DND-41 (cell line): ENCODE results near the gene MCOLN3.

Experiments
- EZH2 ChIP-seq: IDR thresholded peaks from 3 replicates; pipeline ENCODE4 v1.6.1; 2012; ENCODE audit warnings: borderline replicate concordance, low read depth, mild to moderate bottlenecking, moderate library complexity, low read length, inconsistent platforms; ENCODE audit not compliant: severe bottlenecking
- TF ChIP-seq, protein P1 (sequence below): IDR thresholded peaks from 2 replicates; pipeline ENCODE4 v1.5.1; 2012; ENCODE audit warnings: borderline replicate concordance, low read length, moderate library complexity, mild to moderate bottlenecking; ENCODE audit not compliant: poor library complexity, severe bottlenecking; ENCODE audit errors: extremely low read depth

DNA sequence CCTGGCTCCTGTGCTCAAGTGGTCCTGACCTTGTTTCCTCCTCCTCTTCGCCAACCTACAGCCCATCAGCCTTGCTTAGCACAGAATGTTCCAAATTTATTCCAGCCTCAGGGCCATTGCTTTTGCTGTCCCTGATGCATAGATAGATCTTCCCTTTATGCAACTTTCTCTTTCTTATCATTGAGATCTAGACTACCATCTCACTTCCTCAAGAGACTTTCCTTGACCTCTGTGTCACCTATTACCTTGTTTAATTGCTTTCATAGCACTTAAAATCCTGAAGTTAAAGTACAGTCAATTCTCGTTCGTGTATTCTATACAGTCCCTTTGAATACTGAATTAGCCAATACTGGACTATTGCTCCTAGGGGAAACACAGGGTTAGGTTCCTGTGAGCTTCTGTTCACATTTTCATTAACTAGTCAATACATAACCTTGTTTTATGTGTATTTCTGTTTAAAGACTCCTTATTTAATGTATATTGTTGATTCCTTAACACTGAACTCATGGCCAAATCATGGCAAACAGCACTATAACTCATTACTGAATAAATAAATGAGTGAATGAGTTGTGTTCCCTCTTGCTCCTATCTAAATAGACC, 26.2 kb upstream of the MCOLN3 start:
- TF ChIP-seq, protein P1, sequence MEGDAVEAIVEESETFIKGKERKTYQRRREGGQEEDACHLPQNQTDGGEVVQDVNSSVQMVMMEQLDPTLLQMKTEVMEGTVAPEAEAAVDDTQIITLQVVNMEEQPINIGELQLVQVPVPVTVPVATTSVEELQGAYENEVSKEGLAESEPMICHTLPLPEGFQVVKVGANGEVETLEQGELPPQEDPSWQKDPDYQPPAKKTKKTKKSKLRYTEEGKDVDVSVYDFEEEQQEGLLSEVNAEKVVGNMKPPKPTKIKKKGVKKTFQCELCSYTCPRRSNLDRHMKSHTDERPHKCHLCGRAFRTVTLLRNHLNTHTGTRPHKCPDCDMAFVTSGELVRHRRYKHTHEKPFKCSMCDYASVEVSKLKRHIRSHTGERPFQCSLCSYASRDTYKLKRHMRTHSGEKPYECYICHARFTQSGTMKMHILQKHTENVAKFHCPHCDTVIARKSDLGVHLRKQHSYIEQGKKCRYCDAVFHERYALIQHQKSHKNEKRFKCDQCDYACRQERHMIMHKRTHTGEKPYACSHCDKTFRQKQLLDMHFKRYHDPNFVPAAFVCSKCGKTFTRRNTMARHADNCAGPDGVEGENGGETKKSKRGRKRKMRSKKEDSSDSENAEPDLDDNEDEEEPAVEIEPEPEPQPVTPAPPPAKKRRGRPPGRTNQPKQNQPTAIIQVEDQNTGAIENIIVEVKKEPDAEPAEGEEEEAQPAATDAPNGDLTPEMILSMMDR, result no peak
- no peak for TF ChIP-seq EZH2
